Coronary artery (tissue), 2 donors: ENCODE results near the gene HOXC6.
A peak's percentile ranks its signal among the peaks of the same experiment; 100 is the strongest.

ENCODE experiments used
- DNase-seq: peaks from one replicate; pipeline ENCODE4 v3.0.0-alpha.2; 2017; ENCODE audit warnings: low spot score
- H3K27ac ChIP-seq, 2 donors: fragments of 200-600 bp; sonication (generic); one replicate each; pipeline ENCODE4 v1.5.1; 2016 to 2019
- H3K4me3 ChIP-seq: fragments of 200-600 bp; sonication (generic); 2 replicates; pipeline ENCODE4 v1.5.1; 2016; ENCODE audit warnings: mild to moderate bottlenecking, moderate library complexity
- TF ChIP-seq, protein P1 (sequence below): fragments of 200-600 bp; sonication (generic); IDR thresholded peaks from one replicate; pipeline ENCODE4 v1.5.1; 2019; ENCODE audit warnings: antibody characterized with exemption

The HOXC6 gene

GRCh38 chr12:54009171-54010052 is 18.8 kb upstream of the HOXC6 start:
- peak overlapping the region; percentile 61 for H3K4me3 ChIP-seq
- TF ChIP-seq, protein P1, sequence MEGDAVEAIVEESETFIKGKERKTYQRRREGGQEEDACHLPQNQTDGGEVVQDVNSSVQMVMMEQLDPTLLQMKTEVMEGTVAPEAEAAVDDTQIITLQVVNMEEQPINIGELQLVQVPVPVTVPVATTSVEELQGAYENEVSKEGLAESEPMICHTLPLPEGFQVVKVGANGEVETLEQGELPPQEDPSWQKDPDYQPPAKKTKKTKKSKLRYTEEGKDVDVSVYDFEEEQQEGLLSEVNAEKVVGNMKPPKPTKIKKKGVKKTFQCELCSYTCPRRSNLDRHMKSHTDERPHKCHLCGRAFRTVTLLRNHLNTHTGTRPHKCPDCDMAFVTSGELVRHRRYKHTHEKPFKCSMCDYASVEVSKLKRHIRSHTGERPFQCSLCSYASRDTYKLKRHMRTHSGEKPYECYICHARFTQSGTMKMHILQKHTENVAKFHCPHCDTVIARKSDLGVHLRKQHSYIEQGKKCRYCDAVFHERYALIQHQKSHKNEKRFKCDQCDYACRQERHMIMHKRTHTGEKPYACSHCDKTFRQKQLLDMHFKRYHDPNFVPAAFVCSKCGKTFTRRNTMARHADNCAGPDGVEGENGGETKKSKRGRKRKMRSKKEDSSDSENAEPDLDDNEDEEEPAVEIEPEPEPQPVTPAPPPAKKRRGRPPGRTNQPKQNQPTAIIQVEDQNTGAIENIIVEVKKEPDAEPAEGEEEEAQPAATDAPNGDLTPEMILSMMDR: no peak
- no peak for DNase-seq
- H3K27ac ChIP-seq: no peak overlapping the region

GRCh38 chr12:54010053-54010971 is 17.9 kb upstream of the HOXC6 start:
- no peak overlapping the region for H3K27ac ChIP-seq
- DNase-seq: no peak
- no peak overlapping the region for H3K4me3 ChIP-seq
- TF ChIP-seq, protein P1: no peak

DNA sequence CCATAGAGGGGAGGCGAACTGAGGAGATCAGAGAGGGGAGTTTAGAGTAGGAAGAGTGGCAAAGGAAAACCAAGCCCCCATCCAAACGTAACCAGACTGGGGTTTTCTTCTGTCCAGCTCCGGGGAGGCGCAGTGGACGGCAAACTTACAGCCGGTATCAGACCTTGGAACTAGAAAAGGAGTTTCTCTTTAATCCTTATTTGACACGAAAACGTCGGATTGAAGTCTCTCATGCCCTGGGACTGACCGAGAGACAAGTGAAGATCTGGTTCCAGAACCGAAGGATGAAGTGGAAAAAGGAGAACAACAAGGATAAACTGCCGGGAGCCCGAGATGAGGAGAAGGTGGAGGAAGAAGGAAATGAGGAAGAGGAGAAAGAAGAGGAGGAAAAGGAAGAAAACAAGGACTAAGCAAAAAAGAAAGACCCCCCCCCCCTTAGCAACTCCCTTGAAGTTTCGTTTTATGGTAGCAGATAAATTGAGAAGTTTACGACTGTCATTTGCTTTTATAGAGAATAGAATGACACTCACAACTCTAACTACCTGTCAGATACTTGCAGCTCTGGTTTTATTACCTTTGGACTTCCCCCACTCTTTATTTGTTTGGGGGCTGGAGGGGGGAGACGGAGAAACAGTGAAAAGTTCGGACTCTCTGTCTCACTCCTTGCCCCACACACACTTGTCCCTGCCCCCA is 17.1 kb upstream of the HOXC6 start:
- no peak for DNase-seq
- Histone ChIP-seq H3K4me3 (no peak overlapping the region), H3K27ac (no peak overlapping the region)
- TF ChIP-seq, protein P1: no peak

- no peak for DNase-seq
- H3K27ac ChIP-seq: no peak overlapping the region
- TF ChIP-seq, protein P1: no peak
- no peak overlapping the region for H3K4me3 ChIP-seq
These were observed 16.3 kb upstream of the HOXC6 start for GRCh38 chr12:54011665-54012532.

DNA sequence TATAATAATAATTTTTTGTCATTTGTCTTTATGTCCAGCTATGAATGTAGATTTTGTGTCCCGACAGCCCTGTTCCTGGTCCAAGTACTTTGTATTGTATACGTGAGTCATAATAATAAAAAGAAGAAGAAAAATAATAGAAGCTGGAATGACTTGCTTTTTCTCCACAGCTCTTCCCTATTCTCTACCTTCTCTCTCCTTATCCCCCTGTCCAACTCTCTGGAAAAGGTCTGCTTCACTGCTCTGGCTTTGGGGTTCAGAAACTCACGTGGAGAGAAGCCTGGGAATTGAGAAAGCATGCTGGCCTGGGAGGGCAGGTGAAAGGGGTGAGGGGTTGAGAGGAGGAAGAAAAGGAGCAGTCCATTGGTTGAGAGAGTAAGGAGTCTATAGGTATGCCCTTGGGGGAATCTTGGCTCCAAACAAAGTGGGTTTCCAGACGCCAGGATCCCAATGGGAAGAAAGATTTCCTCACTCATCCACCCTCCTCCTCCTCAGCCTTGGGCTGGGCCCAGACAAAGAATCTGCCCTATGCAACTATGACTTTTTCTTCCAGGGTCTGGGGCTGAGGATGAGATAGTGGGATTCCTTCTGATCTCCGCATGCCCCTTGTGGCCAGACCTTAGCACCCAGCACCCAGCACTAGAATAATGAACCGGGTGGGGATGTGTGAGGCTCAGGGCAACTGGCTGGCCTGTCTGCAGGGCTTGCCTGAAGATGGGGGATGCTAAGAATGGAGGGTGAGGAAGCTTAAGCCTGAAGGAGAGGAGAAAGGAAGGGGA is 15.4 kb upstream of the HOXC6 start:
- no peak overlapping the region for H3K27ac ChIP-seq
- no peak overlapping the region for H3K4me3 ChIP-seq
- TF ChIP-seq, protein P1: no peak
- DNase-seq: no peak
